Upper lobe of left lung (tissue), 4 donors: ENCODE measurements around the gene C2CD2L.

ENCODE experiments used
- CTCF ChIP-seq, 6 experiments: fragments of 450-650 bp in 4 of 6; fragments of 200-600 bp in 2 of 6; sonication (generic) in 2 of 6; IDR thresholded peaks; one replicate each; pipeline ENCODE4 v1.5.1; 2016 to 2019; ENCODE audit warnings: antibody characterized with exemption in 6 of 6
- POLR2A ChIP-seq, 4 donors: fragments of 450-650 bp; IDR thresholded peaks; one replicate each; pipeline ENCODE4 v1.5.1; 2016 to 2017; ENCODE audit warnings: antibody characterized with exemption in 4 of 4, mild to moderate bottlenecking in 2 of 4
- POLR2AphosphoS5 ChIP-seq, 2 donors: sonication (generic); formaldehyde crosslinking; IDR thresholded peaks; one replicate each; pipeline ENCODE4 v1.5.1; 2017; ENCODE audit warnings: antibody characterized with exemption in 2 of 2

GRCh38 chr11:119154178-119154577 lies 47.0 kb downstream of the C2CD2L start:
- TF ChIP-seq POLR2AphosphoS5 (IDR thresholded peaks at IDR 0.05) (no peak), CTCF (IDR thresholded peaks at IDR 0.05) (no peak), POLR2A (IDR thresholded peaks at IDR 0.05) (no peak)
